ENCODE results near the gene PDAP1. TPM values are rescaled to one million over a fixed set of nuclear protein-coding genes. Genes with fewer than 3 reads are reported as not detected.

PDAP1 gene
- total and polyA plus RNA-seq, 9 of the 15 experiments (the other 6 are each of a cell fraction or from before 2014, with no cell fraction given) = 10.2 to 315 (median 129) TPM

GRCh38 chr7:99365318-99366141, 42.9 kb downstream of the PDAP1 start (continued):
- no peak for TF ChIP-seq ZNF407 (IDR thresholded peaks at IDR 0.05; ENCODE audit: low read depth)
- TF ChIP-seq SOX6 (IDR thresholded peaks at IDR 0.05) = 0 out of 2 replicates have a peak, but pooled peaks have one; percentile 9
- TF ChIP-seq ZNF518B (CRISPR knock-in tag; IDR thresholded peaks at IDR 0.05) = no peak
- TF ChIP-seq MAZ (CRISPR knock-in tag; conservative IDR thresholded peaks at IDR 0.05 in 1 of 2, IDR thresholded peaks at IDR 0.05 in 1 of 2) = no peak
- TF ChIP-seq ZEB2 (IDR thresholded peaks at IDR 0.05) = no peak
- no peak for TF ChIP-seq NCOA6 (IDR thresholded peaks at IDR 0.05)
- TF ChIP-seq MYNN (IDR thresholded peaks at IDR 0.05) = no peak
- no peak for TF ChIP-seq MYNN (CRISPR knock-in tag; IDR thresholded peaks at IDR 0.05)
- TF ChIP-seq TARDBP (IDR thresholded peaks at IDR 0.05) = 0 out of 2 replicates have a peak, but pooled peaks have one; percentile 31
- TF ChIP-seq ZNF778 (CRISPR knock-in tag; IDR thresholded peaks at IDR 0.05) = no peak
- TF ChIP-seq ZNF384 (IDR thresholded peaks at IDR 0.05; ENCODE audit: low read depth, low read length) = peak; percentile 76; the same call in 1 of the 2 replicates
- TF ChIP-seq ZNF311 (CRISPR knock-in tag; IDR thresholded peaks at IDR 0.05) = no peak
- TF ChIP-seq PRMT5 (CRISPR knock-in tag; IDR thresholded peaks at IDR 0.05) = no peak

Measured in K562 (cell line).